Measurements from ENCODE around the gene CLSTN2.
"Not testable (repeated sequence)": the region's sequence is repeated elsewhere in the genome, so short reads cannot be mapped to it uniquely, and the experiment has no call there.

The CLSTN2 gene

GRCh38 chr3:140420621-140421357, 485.8 kb downstream of the CLSTN2 start:
- H3K4me3 ChIP-seq: no peak overlapping the region
- TF ChIP-seq, protein P1, sequence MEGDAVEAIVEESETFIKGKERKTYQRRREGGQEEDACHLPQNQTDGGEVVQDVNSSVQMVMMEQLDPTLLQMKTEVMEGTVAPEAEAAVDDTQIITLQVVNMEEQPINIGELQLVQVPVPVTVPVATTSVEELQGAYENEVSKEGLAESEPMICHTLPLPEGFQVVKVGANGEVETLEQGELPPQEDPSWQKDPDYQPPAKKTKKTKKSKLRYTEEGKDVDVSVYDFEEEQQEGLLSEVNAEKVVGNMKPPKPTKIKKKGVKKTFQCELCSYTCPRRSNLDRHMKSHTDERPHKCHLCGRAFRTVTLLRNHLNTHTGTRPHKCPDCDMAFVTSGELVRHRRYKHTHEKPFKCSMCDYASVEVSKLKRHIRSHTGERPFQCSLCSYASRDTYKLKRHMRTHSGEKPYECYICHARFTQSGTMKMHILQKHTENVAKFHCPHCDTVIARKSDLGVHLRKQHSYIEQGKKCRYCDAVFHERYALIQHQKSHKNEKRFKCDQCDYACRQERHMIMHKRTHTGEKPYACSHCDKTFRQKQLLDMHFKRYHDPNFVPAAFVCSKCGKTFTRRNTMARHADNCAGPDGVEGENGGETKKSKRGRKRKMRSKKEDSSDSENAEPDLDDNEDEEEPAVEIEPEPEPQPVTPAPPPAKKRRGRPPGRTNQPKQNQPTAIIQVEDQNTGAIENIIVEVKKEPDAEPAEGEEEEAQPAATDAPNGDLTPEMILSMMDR (IDR thresholded peaks at IDR 0.05): no peak
- H3K27me3 ChIP-seq: no peaks in the 10 kb centered on the region
- no peak for DNase-seq
- intact Hi-C loops (cut with DNase I; ENCODE audit: low total_unique reads): no loop called here
- H3K36me3 ChIP-seq: no peaks in the 10 kb centered on the region
- no peak overlapping the region for H3K27ac ChIP-seq
- H3K4me1 ChIP-seq: peaks cover 0 to 30% (median 3%) of the 10 kb centered on the region in 4 donors
- no peaks in the 10 kb centered on the region for H3K9me3 ChIP-seq

GRCh38 chr3:140421884-140422283, 486.9 kb downstream of the CLSTN2 start:
- no peak overlapping the region for H3K4me3 ChIP-seq
- no peaks in the 10 kb centered on the region for H3K36me3 ChIP-seq
- no peaks in the 10 kb centered on the region for H3K9me3 ChIP-seq
- TF ChIP-seq, protein P1 (IDR thresholded peaks at IDR 0.05): no peak
- H3K27ac ChIP-seq: no peak overlapping the region
- DNase-seq: no peak
- intact Hi-C loops (cut with DNase I; ENCODE audit: low total_unique reads): no loop called here
- H3K27me3 ChIP-seq: no peaks in the 10 kb centered on the region
- H3K4me1 ChIP-seq: peaks cover 0 to 30% (median 3%) of the 10 kb centered on the region in 4 donors

DNA sequence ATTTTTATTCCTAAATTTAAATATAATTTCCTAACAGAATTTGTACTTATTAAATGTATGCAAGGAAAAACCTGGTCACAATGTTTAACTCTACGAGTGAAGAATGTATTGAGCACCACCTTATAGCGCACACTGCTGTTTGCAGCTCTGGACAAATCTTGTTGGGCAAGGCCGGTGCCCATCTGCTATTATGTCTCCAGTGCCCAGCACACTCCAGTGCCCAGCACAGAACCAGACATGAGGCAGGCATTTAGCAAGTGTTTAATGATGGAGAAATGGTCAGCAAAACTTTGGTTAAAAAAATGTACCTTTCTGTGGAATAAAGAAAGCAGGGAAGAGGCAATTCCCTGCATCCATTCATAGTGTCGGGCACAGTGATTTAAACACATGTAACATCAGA, 488.2 kb downstream of the CLSTN2 start:
- Histone ChIP-seq H3K36me3 (no peaks in the 10 kb centered on the region), H3K4me1 (peaks cover 0 to 30% (median 3%) of the 10 kb centered on the region in 4 donors), H3K9me3 (no peaks in the 10 kb centered on the region), H3K27ac (no peak overlapping the region), H3K4me3 (no peak overlapping the region), H3K27me3 (no peaks in the 10 kb centered on the region)
- TF ChIP-seq, protein P1 (IDR thresholded peaks at IDR 0.05): no peak
- DNase-seq: no peak
- intact Hi-C loops (cut with DNase I; ENCODE audit: low total_unique reads): no loop called here

GRCh38 chr3:140423574-140423973, 488.6 kb downstream of the CLSTN2 start:
- H3K27ac ChIP-seq; H3K36me3 ChIP-seq; intact Hi-C loops (cut with DNase I; ENCODE audit: low total_unique reads); DNase-seq; H3K4me3 ChIP-seq; H3K9me3 ChIP-seq; H3K27me3 ChIP-seq: not testable (repeated sequence)
- peaks cover 0 to 30% (median 3%) of the 10 kb centered on the region in 4 donors for H3K4me1 ChIP-seq

- TF ChIP-seq, protein P1 (IDR thresholded peaks at IDR 0.05): no peak
- DNase-seq: no peak
- intact Hi-C loops (cut with DNase I; ENCODE audit: low total_unique reads): no loop called here
- Histone ChIP-seq H3K27me3 (no peaks in the 10 kb centered on the region), H3K4me1 (peaks cover 0 to 30% (median 3%) of the 10 kb centered on the region in 4 donors), H3K36me3 (no peaks in the 10 kb centered on the region), H3K27ac (no peak overlapping the region), H3K9me3 (no peaks in the 10 kb centered on the region), H3K4me3 (no peak overlapping the region)
Observed at GRCh38 chr3:140424211-140424610, 489.2 kb downstream of the CLSTN2 start.

DNA sequence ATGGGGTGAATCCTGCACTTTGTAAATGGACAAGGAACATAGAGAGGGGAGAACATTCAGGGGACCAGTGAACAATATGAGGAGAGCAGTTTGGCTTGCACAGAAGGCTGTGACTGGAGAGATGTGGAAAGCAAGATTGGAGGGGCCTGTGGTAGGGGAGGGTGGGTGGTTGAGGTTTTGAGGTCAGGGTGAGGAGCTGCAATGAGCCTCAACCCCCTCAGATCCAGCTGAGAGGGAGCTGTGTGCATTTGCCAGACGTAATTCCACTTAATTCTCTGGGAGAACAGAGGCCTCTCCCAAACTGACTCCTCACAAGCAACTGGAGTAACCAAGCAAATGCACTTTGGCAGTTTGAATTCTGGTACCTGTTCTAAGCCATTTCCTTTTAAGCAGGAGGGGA, 489.7 kb downstream of the CLSTN2 start:
- H3K27ac ChIP-seq: no peak overlapping the region
- TF ChIP-seq, protein P1 (IDR thresholded peaks at IDR 0.05): no peak

More for the DNA sequence above, 489.7 kb downstream of the CLSTN2 start:
- Histone ChIP-seq H3K9me3 (no peaks in the 10 kb centered on the region), H3K4me3 (no peak overlapping the region), H3K27me3 (no peaks in the 10 kb centered on the region), H3K36me3 (no peaks in the 10 kb centered on the region), H3K4me1 (peaks cover 0 to 30% (median 3%) of the 10 kb centered on the region in 4 donors)
- intact Hi-C loops (cut with DNase I; ENCODE audit: low total_unique reads): no loop called here
- no peak for DNase-seq

Data from tibial artery (tissue), 4 donors.